HepG2 (cell line): ENCODE data around the gene RNF150. TPM values are rescaled to one million over a fixed set of nuclear protein-coding genes. Genes with fewer than 3 reads are reported as not detected.

Source experiments
- ATAC-seq: fragments of 200-7000 bp; cut with Tn5 transposase; 3 replicates; pipeline ENCODE4 v1.9.1; 2020; ENCODE audit warnings: mild to moderate bottlenecking, moderate library complexity
- BruUV-seq: library from RNA; stranded (reverse); fragments of 400-500 nt; replicated peaks from 2 replicates; lab custom pipeline; 2021; lab: Mats Ljungman, UMichigan
- CTCF ChIA-PET: fragments of 300-600 bp; formaldehyde crosslinking; extraction: SDS; loops from one replicate; lab custom pipeline; 2021; ENCODE audit warnings: low total read pairs, inconsistent platforms, low intra/inter-chr PET ratio; lab: Yijun Ruan, JAX
- POLR2A ChIA-PET: fragments of 350-600 bp; sonication (Branson Sonifier 250); formaldehyde crosslinking; loops from one replicate; lab custom pipeline; 2020; ENCODE audit warnings: antibody characterized with exemption, inconsistent platforms; lab: Yijun Ruan, JAX
- DNase-seq: peaks from one replicate; pipeline ENCODE4 v3.0.0-alpha.2; 2015; ENCODE audit warnings: low spot score
- FAIRE-seq: peaks from 3 replicates; lab custom pipeline; 2011; peaks lifted over from hg19 to GRCh38; lab: Jason Lieb, UNC
- H2AFZ ChIP-seq: one replicate; pipeline ENCODE4 v1.6.1; 2011; ENCODE audit warnings: low read length, inconsistent platforms
- H3K27ac ChIP-seq: fragments of 300-600 bp; 3 replicates; pipeline ENCODE4 v1.8.0; 2011; ENCODE audit warnings: mixed run types, mild to moderate bottlenecking, mixed read lengths, low read length, inconsistent platforms; ENCODE audit not compliant: insufficient read depth; ENCODE audit errors: extremely low read length
- H3K27me3 ChIP-seq, 2 experiments: fragments of 200-600 bp in 1 of 2; 2 replicates in 1 of 2; 3 replicates in 1 of 2; pipeline versions ENCODE4 v1.6.0 to v1.8.0; 2011; ENCODE audit warnings: low read length in 2 of 2, mild to moderate bottlenecking in 2 of 2, moderate library complexity in 2 of 2, inconsistent platforms in 1 of 2; ENCODE audit not compliant: insufficient read depth in 2 of 2, control insufficient read depth in 1 of 2
- H3K36me3 ChIP-seq, 2 experiments: fragments of 200-600 bp in 1 of 2; replicated peaks in 1 of 2; 2 replicates in 1 of 2; 3 replicates in 1 of 2; pipeline versions ENCODE4 v1.5.1 to v1.8.0; 2011; ENCODE audit warnings: low read length in 2 of 2, inconsistent platforms in 1 of 2; ENCODE audit not compliant: insufficient read depth in 2 of 2, control insufficient read depth in 1 of 2
- H3K4me1 ChIP-seq: 2 replicates; pipeline ENCODE4 v1.5.1; 2012; ENCODE audit warnings: low read length, inconsistent platforms; ENCODE audit not compliant: insufficient read depth
- H3K4me2 ChIP-seq: 2 replicates; pipeline ENCODE4 v1.6.0; 2011; ENCODE audit warnings: low read depth, low read length, inconsistent platforms
- H3K4me3 ChIP-seq, 3 experiments: fragments of 200-600 bp in 1 of 3; sonication (generic), shearing (Covaris generic) in 1 of 3; replicated peaks in 1 of 3; 2 replicates each; pipeline ENCODE4 v1.5.1; 2011 to 2016; ENCODE audit warnings: low read length in 3 of 3, inconsistent platforms in 2 of 3, low read depth in 2 of 3, mild to moderate bottlenecking in 2 of 3, control low read depth in 1 of 3, mixed read lengths in 1 of 3; ENCODE audit not compliant: insufficient read depth in 1 of 3
- H3K79me2 ChIP-seq: one replicate; pipeline ENCODE4 v1.6.1; 2011; ENCODE audit warnings: low read length, inconsistent platforms; ENCODE audit not compliant: insufficient read depth
- H3K9ac ChIP-seq: 2 replicates; pipeline ENCODE4 v1.6.0; 2011; ENCODE audit warnings: mild to moderate bottlenecking, low read depth, low read length, inconsistent platforms; ENCODE audit not compliant: insufficient read depth
- H3K9me3 ChIP-seq: 2 replicates; pipeline ENCODE4 v1.5.1; 2012; ENCODE audit warnings: mild to moderate bottlenecking, low read length
- H4K20me1 ChIP-seq: 2 replicates; pipeline ENCODE4 v1.6.0; 2011; ENCODE audit warnings: inconsistent platforms, mild to moderate bottlenecking, low read length, moderate library complexity; ENCODE audit not compliant: insufficient read depth
- FOXC1 ChIP-seq: sonication (generic); formaldehyde crosslinking; IDR thresholded peaks from 2 replicates; pipeline ENCODE4 v1.8.0; 2022; ENCODE audit warnings: mild to moderate bottlenecking, missing genetic modification reagents, borderline replicate concordance
- HES4 ChIP-seq: sonication (generic); formaldehyde crosslinking; IDR thresholded peaks from 2 replicates; pipeline ENCODE4 v1.9.0; 2021; ENCODE audit warnings: mild to moderate bottlenecking, missing genetic modification reagents, borderline replicate concordance
- HNF4G ChIP-seq, 2 experiments: sonication (generic) in 1 of 2; formaldehyde crosslinking in 1 of 2; IDR thresholded peaks; 2 replicates each; pipeline versions ENCODE4 v1.4.0 to v1.6.1; 2011 to 2020; ENCODE audit warnings: borderline replicate concordance in 2 of 2, low read depth in 2 of 2, mild to moderate bottlenecking in 2 of 2, low read length in 1 of 2, missing genetic modification reagents in 1 of 2, moderate library complexity in 1 of 2
- KAT2B ChIP-seq: fragments of 150-350 bp; IDR thresholded peaks from 2 replicates; pipeline ENCODE4 v1.6.1; 2014; ENCODE audit warnings: low read depth, low read length, borderline replicate concordance
- NCOR1 ChIP-seq: fragments of 200-600 bp; sonication (generic); IDR thresholded peaks from 2 replicates; pipeline ENCODE4 v1.7.0; 2017; ENCODE audit warnings: antibody characterized with exemption, low read length, borderline replicate concordance
- PPARG ChIP-seq: conservative IDR thresholded peaks from 2 replicates; pipeline ENCODE4 v1.6.1; 2016; ENCODE audit warnings: missing biosample characterization, missing genetic modification reagents
- SMAD3 ChIP-seq: sonication (generic); formaldehyde crosslinking; IDR thresholded peaks from 2 replicates; pipeline ENCODE4 v1.4.0; 2020; ENCODE audit warnings: missing genetic modification reagents
- SSRP1 ChIP-seq: IDR thresholded peaks from 2 replicates; pipeline ENCODE4 v1.6.1; 2016; ENCODE audit warnings: control low read depth
- STAG1 ChIP-seq: sonication (generic); formaldehyde crosslinking; IDR thresholded peaks from 2 replicates; pipeline ENCODE4 v1.4.0; 2020; ENCODE audit warnings: missing genetic modification reagents
- ZBTB14 ChIP-seq: sonication (generic); formaldehyde crosslinking; IDR thresholded peaks from 2 replicates; pipeline ENCODE4 v1.4.0; 2020; ENCODE audit warnings: missing genetic modification reagents
- ZBTB2 ChIP-seq: sonication (generic); formaldehyde crosslinking; IDR thresholded peaks from 2 replicates; pipeline ENCODE4 v1.8.0; 2022; ENCODE audit warnings: low read depth, missing genetic modification reagents
- ZNF576 ChIP-seq: sonication (generic); formaldehyde crosslinking; IDR thresholded peaks from 2 replicates; pipeline ENCODE4 v1.4.0; 2020; ENCODE audit warnings: mild to moderate bottlenecking, missing genetic modification reagents
- ZNF724P ChIP-seq: sonication (generic); formaldehyde crosslinking; IDR thresholded peaks from 2 replicates; pipeline ENCODE4 v1.8.0; 2022; ENCODE audit warnings: missing genetic modification reagents, borderline replicate concordance
- ZNF777 ChIP-seq: sonication (generic); formaldehyde crosslinking; IDR thresholded peaks from 2 replicates; pipeline ENCODE4 v1.4.0; 2020; ENCODE audit warnings: missing genetic modification reagents
- ZNF891 ChIP-seq: sonication (generic); formaldehyde crosslinking; IDR thresholded peaks from 2 replicates; pipeline ENCODE4 v1.5.0; 2020; ENCODE audit warnings: mild to moderate bottlenecking, missing genetic modification reagents
- ZSCAN30 ChIP-seq: sonication (generic); formaldehyde crosslinking; IDR thresholded peaks from 2 replicates; pipeline ENCODE4 v1.5.0; 2020; ENCODE audit warnings: mild to moderate bottlenecking, missing genetic modification reagents
- WGBS: methylation state at CpG from one replicate; pipeline ENCODE4 v1.1.6; 2017; ENCODE audit warnings: low lambda C conversion rate; 5-methylcytosine and 5-hydroxymethylcytosine counted together
- in situ Hi-C: cut with HindIII; loops from 2 replicates; pipeline ENCODE4 v1.10.0; 2017; ENCODE audit warnings: low pct_unique_long_range_greater_than_20kb; ENCODE audit not compliant: extremely low pct_ligation_motif_present
- intact Hi-C: fragments of 100-400 bp; cut with micrococcal nuclease; formaldehyde crosslinking; loops from one replicate; pipeline ENCODE4 v1.10.0; 2022; ENCODE audit not compliant: unreplicated experiment
- polyA plus RNA-seq, 8 experiments: library from polyadenylated mRNA; depleted of rRNA in 3 of 8; stranded (reverse) in 7 of 8; unstranded in 1 of 8; fragments of >200 nt; fragmentation: Illumina TruSeq in 4 of 8; extraction: Trizol in 4 of 8; gene quantifications; 2 replicates each; pipeline versions ENCODE4 v1.2.1 to v1.2.3, GENCODE V29; 2011 to 2016; ENCODE audit warnings: low read depth in 4 of 8, missing spikeins in 1 of 8, mixed read lengths in 1 of 8; ENCODE audit not compliant: insufficient read depth in 1 of 8
- total RNA-seq, 5 experiments: library from RNA; depleted of rRNA; stranded (reverse); fragments of >200 nt; fragmentation: Illumina TruSeq; extraction: Trizol; gene quantifications; 2 replicates each; pipeline ENCODE4 v1.2.3, GENCODE V29; 2016; ENCODE audit warnings: low read depth in 1 of 5

RNF150 gene
- total and polyA plus RNA-seq, 2 of the 13 experiments (the other 11 are each of a cell fraction or from before 2014, with no cell fraction given) = 0.02 to 0.03 TPM

GRCh38 chr4:141132072-141132708 lies 1.1 kb downstream of the RNF150 start:
- BruUV-seq = no TSS peak
- Histone ChIP-seq H4K20me1 (no peaks in the 10 kb centered on the region), H3K9me3 (no peaks in the 10 kb centered on the region), H3K79me2 (no peaks in the 10 kb centered on the region), H3K36me3 (no peaks in the 10 kb centered on the region), H3K4me1 (0 out of 2 replicates have a peak, but pooled peaks cover 5% of the 10 kb centered on the region), H3K27ac (no peak overlapping the region), H3K4me2 (peak overlapping the region; percentile 88), H3K27me3 (peaks cover 1 to 31% of the 10 kb centered on the region in 2 experiments; a peak in 4 of 5 replicates), H2AFZ (no peak overlapping the region), H3K9ac (no peak overlapping the region), H3K4me3 (peak overlapping the region; percentile 59 to 76 (median 69); a peak in 4 of 6 replicates)
- POLR2A ChIA-PET = no interaction called here
- in situ Hi-C loops (loop anchor here (5.0 kb wide), 1 partner anchor 270 kb away; no protein-coding TSS in a partner anchor), intact Hi-C loops (no loop called here)
- no peak for FAIRE-seq
- CTCF ChIA-PET = interaction anchor here (1.9 kb wide), 1 partner anchor 271 kb away, joined by 10 read pairs; no protein-coding TSS in a partner anchor
- TF ChIP-seq NCOR1 = no peak
- TF ChIP-seq SMAD3 (CRISPR knock-in tag) = no peak
- no peak for DNase-seq
- 84% methylated on average over 4 of the region's 64 CpGs for WGBS
- peak; percentile 55 for ATAC-seq

- Histone ChIP-seq H3K4me2 (no peak overlapping the region), H3K27ac (no peak overlapping the region), H3K79me2 (no peaks in the 10 kb centered on the region), H3K4me3 (no peak overlapping the region), H2AFZ (no peak overlapping the region), H3K27me3 (peaks cover 1 to 31% of the 10 kb centered on the region in 2 experiments; a peak in 4 of 5 replicates), H3K9ac (no peak overlapping the region), H4K20me1 (no peaks in the 10 kb centered on the region), H3K9me3 (no peaks in the 10 kb centered on the region), H3K36me3 (no peaks in the 10 kb centered on the region), H3K4me1 (0 out of 2 replicates have a peak, but pooled peaks cover 5% of the 10 kb centered on the region)
- no peak for ATAC-seq
- ChIA-PET CTCF (no interaction called here), POLR2A (no interaction called here)
- 46% methylated on average over 5 of the region's 8 CpGs for WGBS
- BruUV-seq = no TSS peak
- intact Hi-C loops = no loop called here
- DNase-seq = no peak
- in situ Hi-C loops = loop anchor here (5.0 kb wide), 1 partner anchor 269 kb away; no protein-coding TSS in a partner anchor
- no peak for FAIRE-seq
- TF ChIP-seq ZSCAN30 (CRISPR knock-in tag) = no peak
- no peak for TF ChIP-seq FOXC1
- TF ChIP-seq ZBTB14 = no peak
- no peak for TF ChIP-seq ZBTB2 (CRISPR knock-in tag)
- TF ChIP-seq HES4 (CRISPR knock-in tag) = no peak
- TF ChIP-seq ZNF724P (CRISPR knock-in tag) = no peak
- no peak for TF ChIP-seq PPARG
- TF ChIP-seq ZNF576 (CRISPR knock-in tag) = no peak
- TF ChIP-seq ZNF777 (CRISPR knock-in tag) = no peak
- TF ChIP-seq KAT2B = no peak
- no peak for TF ChIP-seq STAG1 (CRISPR knock-in tag)
- TF ChIP-seq SSRP1 (CRISPR knock-in tag) = no peak
- no peak for TF ChIP-seq HNF4G (IDR thresholded peaks at IDR 0.05; ENCODE audit: borderline replicate concordance, low read depth, low read length)
- TF ChIP-seq HNF4G (CRISPR knock-in tag; IDR thresholded peaks at IDR 0.05; ENCODE audit: borderline replicate concordance, low read depth) = no peak
- TF ChIP-seq ZNF891 (CRISPR knock-in tag) = no peak
Measured at GRCh38 chr4:141131723-141132071, 1.6 kb downstream of the RNF150 start.
